B cell (primary cell): ENCODE results near the gene PPP2R5C. TPM values are rescaled to one million over a fixed set of nuclear protein-coding genes. Genes with fewer than 3 reads are reported as not detected.

Source experiments
- ATAC-seq: fragments of 200-7000 bp; cut with Tn5 transposase; one replicate; pipeline ENCODE4 v1.10.0; 2021; ENCODE audit warnings: low read depth, mild to moderate bottlenecking, moderate number of reproducible peaks, moderate library complexity
- CTCF ChIA-PET: fragments of 350-600 bp; sonication (Branson Sonifier 250); formaldehyde crosslinking; loops from one replicate; lab custom pipeline; 2021; ENCODE audit warnings: antibody characterized with exemption, inconsistent platforms; lab: Charles Lee
- POLR2A ChIA-PET: fragments of 350-600 bp; sonication (Branson Sonifier 250); formaldehyde crosslinking; loops from one replicate; lab custom pipeline; 2021; ENCODE audit warnings: antibody characterized with exemption; lab: Charles Lee
- DNase-seq: peaks from one replicate; pipeline ENCODE4 v3.0.0; 2013
- H2AFZ ChIP-seq: 2 replicates; pipeline ENCODE4 v1.6.1; 2012; ENCODE audit warnings: mild to moderate bottlenecking, low read depth, low read length; ENCODE audit not compliant: insufficient read depth, poor library complexity, severe bottlenecking
- H3K27ac ChIP-seq, 2 donors: 1 replicate in 1 of 2; 2 replicates in 1 of 2; pipeline ENCODE4 v1.5.1; 2012 to 2013; ENCODE audit warnings: low read length in 2 of 2, mild to moderate bottlenecking in 2 of 2, moderate library complexity in 1 of 2
- H3K27me3 ChIP-seq, 4 experiments: fragments of 200-600 bp in 1 of 4; sonication (generic) in 1 of 4; replicated peaks in 1 of 4; 1 replicate in 2 of 4; 2 replicates in 2 of 4; pipeline versions ENCODE4 v1.6.1 to v1.7.0; 2013 to 2016; ENCODE audit warnings: low read length in 3 of 4, mild to moderate bottlenecking in 2 of 4, mixed read lengths in 1 of 4, moderate library complexity in 1 of 4; ENCODE audit not compliant: insufficient read depth in 4 of 4, control insufficient read depth in 3 of 4; ENCODE audit errors: control extremely low read depth in 1 of 4
- H3K36me3 ChIP-seq, 2 experiments: replicated peaks in 1 of 2; 1 replicate in 1 of 2; 2 replicates in 1 of 2; pipeline versions ENCODE4 v1.6.1 to v1.7.1; 2013; ENCODE audit warnings: low read length in 1 of 2; ENCODE audit not compliant: insufficient read depth in 2 of 2, control insufficient read depth in 1 of 2; ENCODE audit errors: control extremely low read depth in 1 of 2, extremely low read depth in 1 of 2
- H3K4me1 ChIP-seq, 2 donors: fragments of 200-600 bp in 1 of 2; sonication (generic) in 1 of 2; 1 replicate in 1 of 2; 2 replicates in 1 of 2; pipeline versions ENCODE4 v1.5.1 to v1.6.1; 2013 to 2017; ENCODE audit warnings: low read length in 2 of 2; ENCODE audit not compliant: control insufficient read depth in 2 of 2, insufficient read depth in 2 of 2
- H3K4me2 ChIP-seq: replicated peaks from 2 replicates; pipeline ENCODE3; 2012; ENCODE audit warnings: mild to moderate bottlenecking, low read depth, low read length; ENCODE audit not compliant: poor library complexity, severe bottlenecking
- H3K4me3 ChIP-seq, 5 experiments: fragments of 200-600 bp in 1 of 5; sonication (generic) in 1 of 5; 1 replicate in 3 of 5; 2 replicates in 2 of 5; pipeline versions ENCODE4 v1.5.1 to v1.7.0; 2011 to 2016; ENCODE audit warnings: low read length in 4 of 5, mild to moderate bottlenecking in 4 of 5, low read depth in 2 of 5, control low read depth in 1 of 5, moderate library complexity in 1 of 5; ENCODE audit not compliant: insufficient read depth in 1 of 5; ENCODE audit errors: control extremely low read depth in 1 of 5, extremely low read depth in 1 of 5
- H3K79me2 ChIP-seq: fragments of 200-600 bp; sonication (generic); one replicate; pipeline ENCODE4 v1.6.0; 2016; ENCODE audit warnings: low read length; ENCODE audit not compliant: control insufficient read depth, insufficient read depth
- H3K9ac ChIP-seq: fragments of 200-600 bp; sonication (generic); 2 replicates; pipeline ENCODE4 v1.6.1; 2017; ENCODE audit warnings: mild to moderate bottlenecking, low read length, moderate library complexity
- H3K9me3 ChIP-seq, 3 donors: one replicate each; pipeline versions ENCODE4 v1.6.1 to v1.7.1; 2013; ENCODE audit warnings: low read length in 2 of 3; ENCODE audit not compliant: control insufficient read depth in 2 of 3, insufficient read depth in 1 of 3; ENCODE audit errors: control extremely low read depth in 1 of 3
- H4K20me1 ChIP-seq: 2 replicates; pipeline ENCODE4 v1.6.0; 2012; ENCODE audit warnings: mild to moderate bottlenecking, low read length; ENCODE audit not compliant: insufficient read depth, control insufficient read depth, poor library complexity, severe bottlenecking
- H3K27ac Mint-ChIP-seq: one replicate; pipeline ENCODE4 v1.8.0; 2021; ENCODE audit warnings: mixed read lengths
- H3K27me3 Mint-ChIP-seq: one replicate; pipeline ENCODE4 v1.8.0; 2021; ENCODE audit warnings: mixed read lengths
- H3K4me1 Mint-ChIP-seq: one replicate; pipeline ENCODE4 v1.8.0; 2021; ENCODE audit warnings: mixed read lengths
- H3K4me3 Mint-ChIP-seq: one replicate; pipeline ENCODE4 v1.8.0; 2021; ENCODE audit warnings: mixed read lengths
- H3K9me3 Mint-ChIP-seq: one replicate; pipeline ENCODE4 v1.8.0; 2022; ENCODE audit warnings: mixed read lengths; ENCODE audit not compliant: insufficient read depth
- EZH2 ChIP-seq: IDR thresholded peaks from 2 replicates; pipeline ENCODE4 v1.6.1; 2012; ENCODE audit warnings: borderline replicate concordance, low read depth, mild to moderate bottlenecking, moderate library complexity, low read length; ENCODE audit not compliant: insufficient read depth, poor library complexity, severe bottlenecking
- WGBS: methylation state at CpG from one replicate; pipeline ENCODE4 v1.1.5; 2013; ENCODE audit warnings: missing lambda C conversion rate; ENCODE audit not compliant: insufficient coverage; 5-methylcytosine and 5-hydroxymethylcytosine counted together
- intact Hi-C: fragments of 100-400 bp; cut with micrococcal nuclease; formaldehyde crosslinking; loops from one replicate; pipeline ENCODE4 v1.10.0; 2022
- polyA plus RNA-seq: library from polyadenylated mRNA; depleted of rRNA; stranded (reverse); fragments of >200 nt; gene quantifications from 2 replicates; pipeline ENCODE4 v1.2.3, GENCODE V29; 2012
- total RNA-seq, 2 donors: library from RNA; stranded (reverse); fragments of 120-200 nt in 1 of 2; gene quantifications; 1 replicate in 1 of 2; 2 replicates in 1 of 2; pipeline versions ENCODE4 v1.2.3 to v1.2.4, GENCODE V29; 2013 to 2022
- TF ChIP-seq, protein P1 (sequence below): fragments of 200-600 bp; IDR thresholded peaks from one replicate; pipeline ENCODE4 v1.8.0; 2022; ENCODE audit warnings: antibody characterized with exemption, mild to moderate bottlenecking

PPP2R5C gene
- total and polyA plus RNA-seq, 2 donors (not counting 1 experiment from before 2014, with no cell fraction given), result 91.7 to 330 TPM

DNA sequence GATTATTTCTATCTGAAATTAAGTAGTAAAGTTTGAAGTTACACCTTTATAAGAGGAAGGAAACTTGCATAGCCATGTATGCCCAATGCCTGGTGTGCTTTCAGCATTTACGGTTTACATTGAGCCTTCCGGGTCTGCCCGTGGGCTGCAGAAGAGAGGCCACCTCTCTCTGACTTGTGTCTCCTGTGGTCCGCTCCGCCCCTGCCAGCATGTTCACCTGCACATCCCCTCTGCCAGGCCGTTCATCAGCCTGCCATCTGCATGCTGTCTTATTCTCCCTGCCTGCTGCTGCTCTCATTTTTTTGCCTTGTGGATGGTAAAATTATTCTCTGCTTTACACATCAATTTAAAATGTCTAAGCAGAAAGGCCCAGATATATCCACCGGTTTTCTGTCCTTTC is 161.4 kb downstream of the PPP2R5C start:
- ChIA-PET POLR2A (interaction anchor here (0.6 kb wide), 1 partner anchor 11 kb away, joined by 3 read pairs; no protein-coding TSS in a partner anchor), CTCF (interaction anchor here (0.9 kb wide), 1 partner anchor 154 kb away, joined by 3 read pairs; no protein-coding TSS in a partner anchor)
- Histone ChIP-seq H2AFZ (no peak overlapping the region), H3K4me3 (no peak overlapping the region), H3K27ac (no peak overlapping the region), H3K4me1 (no peaks in the 10 kb centered on the region), H3K4me2 (no peak overlapping the region), H3K27me3 (no peaks in the 10 kb centered on the region), H3K36me3 (peaks cover 3 to 23% of the 10 kb centered on the region in 2 experiments), H4K20me1 (no peaks in the 10 kb centered on the region), H3K9ac (no peak overlapping the region), H3K79me2 (no peaks in the 10 kb centered on the region), H3K9me3 (no peaks in the 10 kb centered on the region)
- no peak for ATAC-seq
- DNase-seq, result no peak
- Mint-ChIP-seq H3K4me1 (no peaks in the 10 kb centered on the region), H3K4me3 (no peak overlapping the region), H3K27me3 (no peaks in the 10 kb centered on the region), H3K9me3 (no peaks in the 10 kb centered on the region), H3K27ac (no peak overlapping the region)
- TF ChIP-seq EZH2, result no peak
- TF ChIP-seq, protein P1, sequence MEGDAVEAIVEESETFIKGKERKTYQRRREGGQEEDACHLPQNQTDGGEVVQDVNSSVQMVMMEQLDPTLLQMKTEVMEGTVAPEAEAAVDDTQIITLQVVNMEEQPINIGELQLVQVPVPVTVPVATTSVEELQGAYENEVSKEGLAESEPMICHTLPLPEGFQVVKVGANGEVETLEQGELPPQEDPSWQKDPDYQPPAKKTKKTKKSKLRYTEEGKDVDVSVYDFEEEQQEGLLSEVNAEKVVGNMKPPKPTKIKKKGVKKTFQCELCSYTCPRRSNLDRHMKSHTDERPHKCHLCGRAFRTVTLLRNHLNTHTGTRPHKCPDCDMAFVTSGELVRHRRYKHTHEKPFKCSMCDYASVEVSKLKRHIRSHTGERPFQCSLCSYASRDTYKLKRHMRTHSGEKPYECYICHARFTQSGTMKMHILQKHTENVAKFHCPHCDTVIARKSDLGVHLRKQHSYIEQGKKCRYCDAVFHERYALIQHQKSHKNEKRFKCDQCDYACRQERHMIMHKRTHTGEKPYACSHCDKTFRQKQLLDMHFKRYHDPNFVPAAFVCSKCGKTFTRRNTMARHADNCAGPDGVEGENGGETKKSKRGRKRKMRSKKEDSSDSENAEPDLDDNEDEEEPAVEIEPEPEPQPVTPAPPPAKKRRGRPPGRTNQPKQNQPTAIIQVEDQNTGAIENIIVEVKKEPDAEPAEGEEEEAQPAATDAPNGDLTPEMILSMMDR, result no peak
- intact Hi-C loops, result no loop called here
- 80% methylated on average over 3 of the region's 7 CpGs for WGBS

DNA sequence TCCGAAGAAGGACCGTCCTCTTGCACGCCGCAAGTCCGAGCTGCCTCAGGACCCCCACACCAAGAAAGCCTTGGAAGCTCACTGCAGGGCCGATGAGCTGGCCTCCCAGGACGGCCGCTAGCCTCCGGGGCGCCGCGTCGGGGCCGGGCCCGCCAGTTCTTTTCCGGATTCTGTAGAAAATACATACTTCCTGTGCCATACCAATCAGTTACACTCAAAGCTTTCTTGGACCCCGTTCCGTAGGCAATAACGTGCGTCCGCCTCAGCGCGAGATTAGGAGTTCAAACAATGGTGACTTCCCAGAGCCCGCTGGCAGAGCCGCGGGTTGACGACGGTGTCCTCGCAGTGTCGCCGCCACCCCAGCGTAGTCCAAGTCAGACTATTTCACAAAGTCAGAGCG is 163.6 kb downstream of the PPP2R5C start:
- Histone ChIP-seq H3K9me3 (no peaks in the 10 kb centered on the region), H3K27ac (no peak overlapping the region), H3K4me3 (no peak overlapping the region), H3K4me1 (no peaks in the 10 kb centered on the region), H3K36me3 (peaks cover 3 to 30% of the 10 kb centered on the region in 2 experiments), H3K9ac (no peak overlapping the region), H3K27me3 (no peaks in the 10 kb centered on the region), H3K4me2 (no peak overlapping the region), H4K20me1 (no peaks in the 10 kb centered on the region), H3K79me2 (no peaks in the 10 kb centered on the region), H2AFZ (no peak overlapping the region)
- H3K27ac Mint-ChIP-seq, result no peak overlapping the region
- POLR2A ChIA-PET, result interaction anchor here (0.6 kb wide), 1 partner anchor 11 kb away, joined by 7 read pairs; no protein-coding TSS in a partner anchor
- H3K4me1 Mint-ChIP-seq, result no peaks in the 10 kb centered on the region
- ATAC-seq, result no peak
- 98% methylated on average over 23 of the region's 33 CpGs for WGBS
- no peak for DNase-seq
- H3K9me3 Mint-ChIP-seq, result no peaks in the 10 kb centered on the region
- intact Hi-C loops, result no loop called here
- H3K4me3 Mint-ChIP-seq, result no peak overlapping the region
- CTCF ChIA-PET, result no interaction called here
- H3K27me3 Mint-ChIP-seq, result no peaks in the 10 kb centered on the region
- TF ChIP-seq, protein P1, result no peak
- no peak for TF ChIP-seq EZH2
